Measurements from ENCODE around the gene GPHA2.

GPHA2 gene

GRCh38 chr11:64909653-64910343 lies 25.9 kb downstream of the GPHA2 start:
- DNase-seq: no peak

- no peak for DNase-seq
These were observed 26.9 kb downstream of the GPHA2 start for GRCh38 chr11:64908766-64909165.

DNA sequence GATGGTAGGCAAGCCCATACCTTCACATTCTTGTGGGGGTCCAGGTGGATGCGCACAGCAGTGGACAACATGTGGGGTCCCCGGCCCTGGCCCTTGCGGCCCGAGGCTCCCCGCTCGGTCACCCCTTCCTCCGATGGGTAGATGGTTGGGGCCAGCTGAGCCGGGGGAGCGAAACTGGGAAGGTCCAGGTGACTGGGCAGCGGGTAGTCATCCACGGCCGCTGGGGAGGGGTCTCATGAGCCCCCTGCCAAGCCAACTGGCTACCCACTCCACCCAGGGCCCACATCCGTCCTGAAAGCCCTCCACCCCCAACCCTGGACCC lies 29.4 kb downstream of the GPHA2 start:
- DNase-seq: no peak

GRCh38 chr11:64905516-64906313 lies 30.0 kb downstream of the GPHA2 start:
- no peak for DNase-seq

GRCh38 chr11:64903291-64903833 lies 32.3 kb downstream of the GPHA2 start:
- no peak for DNase-seq

DNA sequence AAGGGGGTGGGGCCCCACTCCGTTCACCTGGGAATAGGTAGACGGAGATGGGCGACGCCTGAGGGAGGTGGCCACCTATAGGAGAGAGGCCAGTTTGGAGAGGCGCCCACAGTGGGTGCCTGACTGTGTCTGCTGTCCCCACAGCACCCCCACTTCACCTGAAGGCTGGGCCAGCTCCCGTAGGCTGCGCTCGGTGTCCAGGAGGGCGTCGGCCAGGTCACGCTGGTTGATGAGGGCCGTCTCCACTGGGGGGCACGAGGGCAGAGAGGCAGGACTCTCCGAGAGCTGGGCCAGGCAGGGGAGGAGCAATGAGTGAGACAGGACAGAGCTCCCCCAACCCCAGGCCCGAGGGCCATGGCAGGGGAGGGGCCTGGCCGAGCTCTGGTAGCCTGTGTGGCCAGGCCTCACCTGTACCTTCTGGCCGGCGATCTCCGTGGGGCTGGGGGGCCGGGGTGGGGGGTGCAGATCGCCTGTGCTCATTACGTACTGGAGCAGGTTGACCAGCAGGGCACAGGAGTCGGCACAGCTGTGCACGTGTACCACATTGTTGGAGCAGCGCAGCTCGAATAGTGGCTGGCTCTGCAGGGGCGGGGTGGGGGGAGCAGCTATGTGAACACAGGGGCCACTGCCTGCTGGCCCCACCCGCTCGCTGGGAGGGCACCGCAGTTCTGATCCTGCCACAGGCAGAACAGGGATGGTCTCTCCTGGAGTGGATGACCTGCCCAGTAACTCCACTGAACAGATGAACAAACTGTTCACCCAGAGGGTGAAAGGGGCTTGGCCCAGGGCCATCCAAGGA lies 33.4 kb downstream of the GPHA2 start:
- DNase-seq: no peak

- DNase-seq: no peak
These were observed 34.9 kb downstream of the GPHA2 start for GRCh38 chr11:64900774-64901173.

DNA sequence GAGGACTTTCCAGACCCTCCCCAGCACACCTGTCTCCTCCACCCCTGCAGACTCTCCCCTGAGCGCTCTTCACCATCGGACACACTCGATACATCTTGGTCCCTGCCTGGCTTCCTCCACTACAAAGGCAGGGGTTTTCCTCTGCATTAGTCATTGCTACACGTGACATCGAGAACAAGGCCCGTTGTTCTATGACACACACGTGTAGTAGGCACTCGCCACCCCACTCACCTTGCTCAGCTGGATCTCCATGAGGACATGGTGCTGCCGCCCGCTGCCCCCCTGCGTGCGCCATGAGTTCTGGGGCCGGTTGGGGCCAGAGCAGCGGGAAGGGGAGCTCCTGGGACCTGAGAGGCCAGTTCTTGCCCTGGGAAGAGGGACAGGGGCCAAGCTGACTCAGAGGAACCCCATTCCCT lies 35.4 kb downstream of the GPHA2 start:
- peak; percentile 90 for DNase-seq

DNA sequence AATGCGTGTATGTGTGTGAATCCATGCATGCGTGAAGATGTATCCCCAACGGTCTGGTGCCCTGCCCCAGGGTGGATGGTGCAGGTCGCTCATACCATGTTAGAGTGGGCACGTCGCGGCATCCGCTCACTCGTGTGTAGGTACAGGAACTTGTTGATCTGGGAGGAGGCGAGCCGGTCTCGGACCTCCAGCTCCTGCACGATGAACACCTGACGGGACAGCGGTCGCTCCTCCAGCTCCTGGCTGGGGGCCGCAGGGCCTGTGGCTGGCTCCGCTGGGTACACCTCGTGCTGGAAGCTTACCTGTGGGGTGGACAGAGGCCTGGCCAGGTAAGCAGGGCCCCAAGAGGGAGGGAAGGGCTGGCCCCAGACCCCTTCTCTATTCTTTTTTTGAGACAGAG lies 37.2 kb downstream of the GPHA2 start:
- DNase-seq: no peak

- DNase-seq: no peak
These were observed 37.6 kb downstream of the GPHA2 start for GRCh38 chr11:64898076-64898445.

DNA sequence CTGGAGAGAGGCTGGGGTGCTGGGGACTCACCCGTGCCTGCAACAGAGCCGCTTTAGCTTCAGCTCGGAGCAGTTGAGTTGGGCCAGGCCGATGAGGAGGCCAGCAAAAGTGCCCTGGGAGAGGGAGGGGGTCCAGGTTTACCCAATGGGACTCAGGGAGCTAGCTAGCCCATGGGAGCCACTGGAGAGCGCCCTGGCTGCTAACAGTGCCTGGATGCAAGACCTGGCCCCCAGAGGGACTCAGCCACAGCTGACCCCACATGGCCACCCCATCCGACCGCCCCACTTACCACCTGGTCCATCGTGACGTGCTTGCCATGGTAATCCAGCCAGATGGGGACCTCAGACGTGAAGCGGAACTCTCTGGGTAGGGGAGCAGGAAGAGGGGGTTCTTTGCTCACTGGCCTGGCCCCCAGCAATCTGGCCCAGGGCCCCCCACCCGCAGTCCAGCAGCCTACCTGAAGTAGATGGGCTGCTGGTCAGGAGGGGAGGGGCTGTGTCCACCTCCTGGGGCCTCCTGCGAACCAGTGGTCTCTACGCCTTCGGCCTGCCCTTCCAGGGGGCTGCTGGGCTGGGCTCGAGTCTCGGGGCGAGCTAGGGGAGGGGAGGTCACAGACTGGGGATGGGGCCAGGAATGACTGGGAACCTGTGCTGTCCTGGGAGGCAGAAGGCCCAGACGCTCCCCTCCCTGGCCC lies 38.2 kb downstream of the GPHA2 start:
- DNase-seq: no peak

DNA sequence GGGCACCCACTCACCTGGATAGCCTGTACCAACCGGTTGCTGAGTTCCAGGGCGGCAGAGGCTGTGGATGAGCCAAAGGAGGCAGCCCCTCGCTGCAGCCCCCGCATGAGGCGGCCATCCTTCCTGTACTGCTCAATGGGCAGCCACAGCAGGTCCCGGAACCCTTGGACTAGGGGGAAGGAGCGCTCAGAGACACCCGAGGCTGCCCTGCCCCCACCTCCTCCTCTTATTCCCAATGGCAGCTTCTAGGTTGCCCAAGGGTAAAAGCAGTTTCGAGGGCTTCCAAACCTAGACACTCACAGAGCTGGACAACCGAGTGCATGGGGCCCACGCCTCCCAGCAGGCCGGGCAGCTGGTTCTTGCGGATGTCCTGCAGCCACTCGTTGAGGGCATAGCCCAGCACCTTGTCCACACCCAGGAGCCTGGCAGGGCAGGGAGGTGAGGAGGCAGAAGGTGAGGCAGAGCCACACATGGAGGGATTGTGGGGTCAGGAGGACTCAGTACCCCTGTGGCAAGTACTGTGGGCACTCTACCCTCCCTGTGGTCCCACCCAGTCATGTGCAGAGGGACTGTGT lies 39.2 kb downstream of the GPHA2 start:
- DNase-seq: no peak

GRCh38 chr11:64894812-64895452 lies 40.8 kb downstream of the GPHA2 start:
- DNase-seq: no peak

GRCh38 chr11:64894070-64894811 lies 41.5 kb downstream of the GPHA2 start:
- DNase-seq: peak; percentile 81

GRCh38 chr11:64893194-64894069 lies 42.3 kb downstream of the GPHA2 start:
- DNase-seq: no peak

DNA sequence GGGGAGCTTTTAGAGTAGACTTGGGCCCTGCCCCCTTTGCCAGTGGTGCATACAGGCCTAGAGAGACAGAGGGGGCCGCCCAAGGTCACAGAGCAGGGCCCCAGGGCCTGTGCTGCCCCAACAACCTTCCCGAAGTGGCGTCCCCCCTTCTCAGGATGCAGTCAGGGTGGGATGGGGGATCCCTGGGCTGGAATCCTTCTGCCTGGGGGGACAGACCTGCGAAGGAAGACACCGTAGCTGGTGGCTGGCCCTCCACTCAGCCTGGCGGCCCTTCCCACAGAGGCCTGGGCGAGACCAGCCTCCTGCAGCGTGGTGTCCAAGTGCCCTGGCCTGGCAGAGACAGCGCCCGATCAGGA lies 42.9 kb downstream of the GPHA2 start:
- DNase-seq: no peak

GRCh38 chr11:64892411-64892831 lies 43.3 kb downstream of the GPHA2 start:
- DNase-seq: no peak

GRCh38 chr11:64891880-64892279 lies 43.8 kb downstream of the GPHA2 start:
- DNase-seq: no peak

- no peak for DNase-seq
These were observed 44.4 kb downstream of the GPHA2 start for GRCh38 chr11:64891215-64891848.

DNA sequence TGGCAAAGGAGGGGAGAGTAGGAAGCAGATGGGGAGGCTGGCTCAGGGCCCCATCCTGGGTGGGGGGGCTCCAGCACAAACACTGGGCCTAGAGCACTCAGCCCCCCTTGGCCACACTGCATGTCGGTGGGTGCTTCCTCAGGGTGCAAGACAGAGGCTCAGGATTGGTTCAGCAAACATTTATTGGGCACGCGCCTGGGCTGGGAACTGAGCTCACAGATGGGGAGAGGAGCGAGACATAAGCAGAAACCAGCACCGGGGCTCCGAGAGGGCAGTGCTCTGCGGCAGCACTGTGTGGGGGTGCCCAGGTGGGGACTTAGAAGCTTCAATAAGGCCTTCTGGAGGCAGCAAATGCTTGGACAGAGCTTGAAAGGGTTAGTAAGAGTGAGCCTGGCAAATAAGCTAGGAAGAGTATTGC lies 45.2 kb downstream of the GPHA2 start:
- no peak for DNase-seq
